SKM-1 (cell line): ENCODE results near the gene GYG2.
"Not testable (repeated sequence)": the region's sequence is repeated elsewhere in the genome, so short reads cannot be mapped to it uniquely, and the experiment has no call there.

Experiments
- DNase-seq: peaks from one replicate; lab custom pipeline; 2025; ENCODE audit not compliant: unreplicated experiment; lab: John Stamatoyannopoulos, UW

Gene GYG2

DNA sequence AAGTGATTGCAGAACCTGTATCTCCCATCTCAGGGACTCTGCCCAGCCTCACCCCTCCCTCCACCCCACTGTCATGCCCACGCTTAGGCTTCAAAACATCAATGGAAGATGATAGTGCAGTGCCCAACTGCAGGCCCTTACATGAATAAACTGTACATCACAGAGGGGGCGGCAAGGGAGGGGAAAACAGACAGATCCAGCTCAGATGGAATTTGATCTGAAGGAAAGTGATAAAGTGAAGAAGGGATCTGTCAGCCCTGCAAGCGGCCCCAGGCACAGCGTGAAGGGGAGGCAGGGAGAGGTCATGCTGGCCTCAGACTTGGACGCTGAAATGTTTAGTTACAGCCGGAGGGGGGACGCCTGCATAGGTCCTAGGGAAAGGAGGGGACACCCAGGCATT lies 38.5 kb downstream of the GYG2 start:
- no peak for DNase-seq

DNA sequence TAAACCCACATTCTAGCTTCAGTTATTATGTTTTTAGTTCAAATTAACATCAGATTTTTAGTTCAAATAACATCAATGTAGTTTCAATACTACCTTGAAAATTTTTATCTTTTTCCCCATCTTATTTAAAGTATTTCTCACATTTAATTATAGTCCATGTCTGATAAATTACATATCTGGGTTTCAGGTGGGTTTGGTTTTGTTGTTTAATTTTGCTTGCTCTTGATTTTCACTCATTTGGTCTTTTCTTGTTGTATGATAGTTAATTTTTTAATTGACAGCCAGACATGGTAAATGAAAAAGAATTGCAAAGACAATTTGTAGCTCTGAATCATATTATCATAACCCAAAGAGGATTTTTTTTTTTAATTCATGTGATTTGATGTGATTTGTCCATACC lies 41.9 kb downstream of the GYG2 start:
- no peak for DNase-seq

DNA sequence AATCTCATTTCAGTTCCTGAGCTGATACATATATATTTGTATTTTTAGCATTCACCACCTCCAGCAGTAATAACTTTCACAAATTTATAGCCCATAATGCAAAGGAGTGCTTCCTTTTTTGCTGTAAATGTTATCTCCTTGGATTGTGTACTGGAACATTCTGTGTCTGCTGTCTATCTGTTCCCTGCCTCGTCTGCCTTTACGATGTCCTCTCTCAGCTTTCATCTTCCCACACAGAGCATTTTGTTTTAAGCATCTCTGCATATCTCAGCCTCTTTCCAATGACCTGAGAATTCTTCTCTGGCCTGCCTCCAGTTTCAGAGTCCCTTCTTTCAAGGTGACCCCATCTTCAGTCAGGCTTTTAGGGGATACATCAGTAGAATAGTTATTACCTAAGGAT lies 43.1 kb downstream of the GYG2 start:
- DNase-seq, result no peak

DNA sequence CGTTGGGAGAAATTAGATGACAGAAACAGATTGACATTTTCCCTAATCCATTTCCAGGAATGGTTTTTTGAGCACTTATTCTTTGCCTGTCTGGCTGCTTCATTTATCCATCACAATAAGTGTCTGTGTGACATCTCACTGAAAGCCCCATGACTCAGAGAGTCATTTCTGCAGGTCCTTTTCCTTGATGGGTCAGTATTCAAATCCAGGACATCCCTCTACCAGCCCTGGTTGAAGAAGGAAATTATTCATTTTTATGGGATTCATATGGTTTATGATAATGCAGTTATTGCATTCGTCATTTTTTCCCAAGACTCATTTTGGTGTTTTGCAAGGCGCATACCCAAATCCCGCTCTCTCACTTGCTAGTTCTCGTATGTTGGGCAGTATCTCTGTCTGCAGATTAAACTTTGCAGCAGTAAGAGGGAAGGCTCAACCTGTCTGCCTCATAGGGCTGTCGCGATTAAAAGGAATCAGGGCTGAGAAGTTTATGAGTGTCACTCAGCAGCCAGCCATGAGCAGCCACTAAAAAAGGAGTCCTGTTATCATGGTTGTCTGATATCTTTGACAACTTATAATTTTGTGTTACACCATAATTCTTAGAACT lies 44.0 kb downstream of the GYG2 start:
- DNase-seq, result no peak

DNA sequence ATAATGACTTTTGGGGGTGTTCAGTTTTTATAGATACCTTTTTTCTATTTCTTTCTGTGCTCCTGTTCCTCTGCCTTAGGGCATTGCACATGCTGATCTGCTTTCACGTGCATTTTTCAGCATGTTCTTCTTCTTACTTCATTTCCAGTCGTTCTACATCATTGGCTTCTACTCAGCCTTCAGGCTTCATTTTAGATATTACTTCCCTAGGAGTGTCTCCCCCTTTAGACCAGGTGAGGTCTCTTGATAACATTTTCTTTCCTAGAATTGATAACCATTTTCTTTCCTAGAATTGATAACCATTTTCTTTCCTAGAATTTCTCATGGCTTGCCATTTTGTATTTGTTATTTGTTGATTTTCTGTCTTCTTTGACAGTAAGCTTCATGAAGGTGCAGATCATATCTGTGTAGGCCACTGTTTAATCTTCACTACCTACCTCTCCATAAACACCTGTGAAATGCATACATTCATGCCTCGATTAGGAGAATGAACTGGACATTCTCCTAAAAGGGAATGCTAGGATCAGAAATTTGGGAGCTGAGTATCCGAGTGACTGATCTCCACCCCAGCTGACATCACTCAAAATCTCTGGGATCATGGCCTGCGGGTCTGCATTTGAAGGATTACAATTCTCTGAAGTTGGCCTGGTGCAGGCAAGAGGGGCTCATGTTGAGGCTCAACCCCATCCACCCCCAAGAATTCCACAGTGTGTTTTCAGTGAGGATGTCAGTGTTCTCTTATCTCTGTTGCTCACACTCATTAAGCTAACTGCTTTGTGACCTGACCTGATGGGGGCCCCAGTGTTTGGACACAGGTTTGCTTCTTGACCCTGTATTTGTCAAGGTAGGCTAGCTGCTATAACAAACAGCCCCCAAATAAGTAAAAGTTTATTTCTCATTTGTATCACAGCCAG lies 45.7 kb downstream of the GYG2 start:
- no peak for DNase-seq

DNA sequence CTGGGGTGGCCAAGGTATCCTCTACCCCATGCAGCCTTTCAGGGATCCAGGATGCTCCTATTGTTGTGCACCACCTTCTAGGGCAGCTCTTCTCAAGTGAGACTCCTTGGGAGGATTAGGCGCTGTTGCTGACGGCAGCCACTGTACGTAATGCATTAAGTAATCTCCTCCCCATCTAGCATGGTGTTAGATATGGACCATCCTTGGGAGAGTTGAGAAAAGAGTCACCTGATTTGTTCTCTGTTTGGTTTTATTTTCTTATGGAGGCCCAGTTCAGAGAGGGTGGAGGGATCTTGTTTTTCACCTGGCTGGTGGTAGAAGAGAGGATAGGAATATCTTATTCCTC lies 46.4 kb downstream of the GYG2 start:
- DNase-seq, result no peak

DNA sequence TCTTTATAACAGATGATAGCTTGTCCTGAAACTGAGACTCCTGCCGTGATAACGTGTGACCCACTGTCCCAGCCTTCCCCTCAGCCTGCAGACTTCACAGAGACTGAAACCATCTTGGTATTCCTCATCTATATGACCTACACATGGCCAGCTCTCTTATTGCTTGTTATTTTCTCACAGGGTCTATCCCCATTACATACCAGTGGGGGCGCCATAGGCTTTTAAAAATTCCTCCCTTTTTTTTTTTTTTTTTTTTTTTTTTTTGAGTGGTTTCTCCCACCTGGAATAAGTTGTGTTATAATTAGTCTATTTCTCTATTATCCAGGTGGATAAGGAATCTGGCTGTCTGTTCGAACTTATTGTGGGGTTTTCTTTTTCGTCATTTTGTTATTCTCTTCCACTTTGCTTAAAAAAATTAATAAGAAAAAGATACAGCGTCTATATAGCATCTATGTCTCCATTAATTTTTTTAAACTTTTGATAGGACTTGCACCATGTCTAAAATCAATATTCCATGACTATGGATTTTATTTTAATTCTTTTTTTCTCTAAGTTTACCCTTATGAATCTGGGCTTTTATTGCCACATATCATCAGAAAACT lies 47.2 kb downstream of the GYG2 start:
- DNase-seq, result no peak

DNA sequence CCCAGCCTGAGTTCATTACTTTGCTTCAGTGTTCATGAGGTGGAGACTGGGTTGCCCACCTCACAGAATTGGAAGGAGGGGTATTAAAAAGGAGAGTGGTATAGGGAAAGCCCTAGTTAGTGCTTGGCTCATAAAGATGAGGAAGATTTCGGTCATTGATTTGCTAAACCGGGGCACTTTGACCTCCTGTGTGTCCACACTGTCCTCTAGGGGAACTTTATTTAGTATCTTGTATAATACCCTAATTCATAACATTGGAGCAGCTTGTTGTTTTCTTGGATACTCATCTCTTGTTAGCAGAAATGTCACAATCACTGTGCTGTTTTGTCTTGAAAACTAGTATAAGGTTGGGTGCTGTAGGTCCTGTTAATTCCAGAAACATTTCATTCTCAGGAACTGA lies 49.8 kb downstream of the GYG2 start:
- no peak for DNase-seq

DNA sequence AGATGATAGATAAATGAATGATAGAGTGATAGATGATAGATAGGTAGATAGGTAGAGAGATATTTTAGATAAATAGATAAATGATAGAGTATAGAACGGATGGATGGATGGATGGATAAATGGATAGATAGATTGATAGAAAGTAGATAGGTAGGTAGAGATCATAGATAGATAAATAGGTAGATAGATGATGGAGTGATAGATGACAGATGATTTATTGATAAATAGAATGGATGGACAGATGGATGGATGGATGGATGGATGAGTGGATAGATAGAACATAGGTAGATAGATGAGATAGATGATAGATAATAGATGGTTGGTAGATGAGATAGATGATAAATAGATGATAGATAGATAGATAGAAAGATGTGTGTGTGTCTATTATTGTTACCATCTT lies 50.9 kb downstream of the GYG2 start:
- DNase-seq, result no peak

DNA sequence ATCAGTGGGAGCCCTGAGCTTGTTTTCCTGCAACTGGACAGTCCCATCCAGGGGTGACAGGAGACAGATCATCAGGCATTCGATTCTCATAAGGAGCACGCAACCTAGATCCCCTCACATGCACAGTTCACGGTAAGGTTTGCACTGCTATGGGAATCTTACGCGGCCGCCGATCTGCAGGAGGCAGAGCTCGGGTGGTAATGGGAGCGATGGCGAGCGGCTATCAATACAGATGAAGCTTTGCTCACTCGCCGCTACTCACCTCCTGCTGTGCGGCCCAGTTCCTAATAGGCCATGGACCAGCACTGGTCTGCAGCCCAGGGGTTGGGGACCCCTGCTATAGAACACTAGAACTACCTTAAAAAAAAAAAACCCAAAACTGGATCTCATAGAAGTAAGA lies 55.0 kb downstream of the GYG2 start:
- no peak for DNase-seq

DNA sequence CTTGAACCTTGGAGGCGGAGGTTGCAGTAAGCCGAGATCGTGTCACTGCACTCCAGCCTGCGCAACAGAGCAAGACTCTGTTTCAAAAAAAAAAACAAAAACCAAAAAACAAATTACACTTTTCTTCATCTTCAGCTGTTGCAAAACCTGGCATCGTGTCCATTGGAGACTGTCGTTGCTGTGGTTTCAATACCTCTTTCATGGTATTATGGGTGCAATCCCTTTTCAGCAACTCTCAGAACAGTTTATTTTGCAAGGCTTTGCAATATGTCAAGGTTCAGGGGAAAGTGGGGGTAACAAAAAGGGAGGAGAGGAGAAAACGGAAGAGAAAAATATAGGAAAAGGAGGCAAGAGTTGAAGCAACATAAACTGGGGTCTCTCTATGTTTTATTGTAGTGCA lies 59.6 kb downstream of the GYG2 start:
- no peak for DNase-seq

DNA sequence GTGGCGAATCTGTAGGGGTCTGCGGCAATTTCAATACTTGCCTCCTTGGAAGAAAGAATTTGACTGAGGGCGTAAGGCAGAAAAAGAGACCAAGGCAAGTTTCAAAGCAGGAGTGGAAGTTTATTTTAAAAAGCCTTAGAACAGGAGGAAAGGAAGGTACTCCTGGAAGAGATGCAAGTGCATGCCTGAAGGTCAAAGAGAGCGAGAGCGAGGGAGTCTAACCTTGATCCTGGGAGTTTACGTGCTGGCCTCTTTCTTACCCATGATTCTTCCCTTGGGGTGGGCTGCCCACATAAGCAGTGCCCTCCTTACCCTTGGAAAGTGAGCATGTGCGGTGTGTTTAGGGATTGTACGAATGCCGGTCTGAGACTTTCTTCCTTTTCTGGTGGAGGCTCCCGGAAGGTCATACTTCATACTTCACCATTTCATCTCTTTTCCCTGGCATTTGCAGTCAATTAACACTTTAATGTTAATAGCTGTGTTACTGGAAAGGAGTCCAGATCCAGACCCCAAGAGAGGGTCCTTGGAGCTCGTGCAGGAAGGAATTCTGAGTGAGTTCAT lies 60.4 kb downstream of the GYG2 start:
- DNase-seq, result no peak

DNA sequence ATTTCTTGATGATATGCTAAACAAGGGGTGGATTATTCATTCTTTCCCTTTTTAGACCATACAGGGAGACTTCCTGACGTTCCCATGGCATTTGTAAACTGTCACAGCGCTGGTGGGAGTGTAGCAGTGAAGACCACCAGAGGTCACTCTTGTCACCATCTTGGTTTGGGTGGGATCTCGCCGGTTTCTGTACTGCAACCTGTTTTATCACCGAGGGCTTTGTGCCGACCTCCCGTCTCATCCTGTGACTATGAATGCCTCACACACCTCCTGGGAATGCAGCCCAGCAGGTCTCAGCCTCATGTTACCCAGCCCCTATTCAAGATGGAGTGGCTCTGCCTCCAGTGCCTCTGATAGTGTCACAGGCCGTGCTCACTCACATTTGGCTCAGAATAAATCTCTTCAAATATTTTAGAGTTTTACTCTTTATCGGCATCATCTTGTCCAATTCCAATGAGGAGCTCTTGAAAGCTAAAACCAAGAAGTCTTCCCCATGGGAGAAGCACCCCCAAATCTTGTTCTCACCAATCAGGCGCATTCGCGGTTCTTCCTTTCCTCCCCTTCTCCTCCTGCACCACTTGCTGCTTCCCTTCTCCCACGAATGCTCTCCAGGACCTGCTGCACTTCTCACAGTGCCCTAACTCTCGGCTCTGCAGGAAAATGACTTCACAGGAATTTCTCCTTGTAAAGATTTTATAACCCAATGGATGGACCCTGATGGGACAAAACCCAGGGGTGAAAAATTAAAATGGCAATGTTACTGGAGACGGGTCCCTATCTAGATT lies 61.2 kb downstream of the GYG2 start:
- DNase-seq, result not testable (repeated sequence)

DNA sequence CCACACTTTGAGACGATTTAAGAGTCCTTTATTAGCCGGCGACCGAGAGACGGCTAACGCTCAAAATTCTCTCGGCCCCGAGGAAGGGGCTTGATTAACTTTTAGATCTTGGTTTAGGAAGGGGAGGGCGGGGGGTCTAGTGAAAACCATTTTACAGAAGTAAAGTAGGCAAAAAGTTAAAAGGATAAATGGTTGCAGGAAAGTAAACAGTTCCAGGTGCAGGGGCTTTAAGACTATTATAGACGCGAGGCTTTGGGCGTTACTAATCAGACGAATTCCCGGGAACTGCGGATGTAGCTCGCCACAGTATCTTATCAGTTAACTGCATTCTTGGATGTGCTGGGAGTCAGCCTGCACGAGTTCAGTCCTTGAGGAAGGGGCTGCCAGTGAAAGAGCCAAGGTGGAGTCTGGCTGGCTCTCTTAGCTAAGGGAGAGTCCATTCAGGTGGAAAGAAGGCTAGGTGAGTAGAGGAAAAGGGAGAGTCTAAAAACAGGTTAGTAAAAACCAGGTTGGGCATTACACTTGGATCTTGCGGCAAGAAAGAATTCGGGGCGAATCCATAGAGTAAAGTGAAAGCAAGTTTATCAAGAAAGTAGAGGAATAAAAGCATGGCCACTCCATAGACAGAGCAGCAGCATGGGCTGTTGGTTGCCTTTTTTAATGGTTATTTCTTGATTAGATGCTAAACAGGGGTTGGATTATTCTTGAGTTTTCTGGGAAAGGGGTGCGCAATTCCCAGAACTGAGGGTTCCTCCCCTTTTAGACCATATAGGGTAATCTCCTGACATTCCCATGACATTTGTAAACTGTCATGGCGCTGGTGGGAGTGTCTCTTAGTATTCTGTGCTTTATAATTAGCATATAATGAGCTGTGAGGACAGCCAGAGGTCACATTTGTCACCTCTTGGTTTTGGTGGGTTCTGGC lies 62.1 kb downstream of the GYG2 start:
- DNase-seq, result not testable (repeated sequence)

DNA sequence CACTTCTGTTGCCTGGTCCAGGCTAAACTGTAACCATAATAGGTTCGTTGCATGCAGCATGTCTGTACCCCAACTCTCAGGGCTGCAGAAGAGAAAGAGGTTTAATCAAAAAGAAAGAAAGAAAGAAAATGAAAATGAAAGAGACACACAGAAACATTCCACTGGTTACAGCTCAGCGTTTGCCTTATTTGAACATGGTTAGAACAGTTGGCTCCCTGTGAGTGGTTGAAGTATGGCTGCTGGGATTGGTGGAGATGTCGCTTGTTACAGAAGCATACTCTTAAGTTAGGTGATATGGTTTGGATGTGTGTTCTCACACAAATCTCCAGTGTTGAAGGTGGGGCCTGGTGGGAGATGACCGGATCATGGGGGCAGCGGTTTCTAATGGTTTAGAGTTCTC lies 64.1 kb downstream of the GYG2 start:
- DNase-seq, result no peak

DNA sequence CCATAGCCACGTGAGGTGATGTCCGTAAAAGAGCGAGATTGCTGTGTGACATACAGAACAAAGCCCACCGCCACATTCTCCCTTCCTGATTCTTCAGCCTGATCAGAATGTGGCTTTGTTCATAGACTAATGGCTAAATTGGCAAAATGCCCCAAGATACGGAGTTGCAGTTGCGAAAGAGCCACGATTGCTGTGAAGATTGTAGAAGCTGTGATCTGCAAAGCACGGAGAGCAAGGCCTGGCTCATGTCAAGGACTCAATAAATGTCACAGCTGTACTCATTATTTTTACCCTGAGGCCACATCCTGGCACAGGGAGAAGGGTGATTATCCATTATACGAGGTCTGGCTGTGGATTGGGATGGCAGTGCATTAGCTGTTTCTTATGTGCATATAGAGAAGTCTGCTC lies 66.2 kb downstream of the GYG2 start:
- DNase-seq, result no peak

DNA sequence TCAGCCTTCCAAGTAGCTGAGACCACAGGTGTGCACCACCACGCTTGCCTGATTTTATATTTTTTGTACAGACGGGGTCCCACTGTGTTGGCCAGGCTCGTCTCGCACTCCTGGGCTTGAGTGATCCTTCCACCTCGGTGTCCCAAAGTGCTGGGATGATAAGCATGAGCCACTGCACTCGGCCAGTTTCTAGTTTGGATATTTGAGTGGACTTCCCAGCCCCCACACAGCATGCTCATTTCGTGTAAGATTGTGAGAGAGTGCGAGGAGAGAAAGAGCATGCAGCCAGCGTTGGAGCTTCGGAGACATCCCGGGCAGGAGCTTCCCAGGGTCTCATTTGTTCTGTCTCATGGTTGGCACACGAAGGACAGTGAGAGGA lies 68.6 kb downstream of the GYG2 start:
- no peak for DNase-seq

DNA sequence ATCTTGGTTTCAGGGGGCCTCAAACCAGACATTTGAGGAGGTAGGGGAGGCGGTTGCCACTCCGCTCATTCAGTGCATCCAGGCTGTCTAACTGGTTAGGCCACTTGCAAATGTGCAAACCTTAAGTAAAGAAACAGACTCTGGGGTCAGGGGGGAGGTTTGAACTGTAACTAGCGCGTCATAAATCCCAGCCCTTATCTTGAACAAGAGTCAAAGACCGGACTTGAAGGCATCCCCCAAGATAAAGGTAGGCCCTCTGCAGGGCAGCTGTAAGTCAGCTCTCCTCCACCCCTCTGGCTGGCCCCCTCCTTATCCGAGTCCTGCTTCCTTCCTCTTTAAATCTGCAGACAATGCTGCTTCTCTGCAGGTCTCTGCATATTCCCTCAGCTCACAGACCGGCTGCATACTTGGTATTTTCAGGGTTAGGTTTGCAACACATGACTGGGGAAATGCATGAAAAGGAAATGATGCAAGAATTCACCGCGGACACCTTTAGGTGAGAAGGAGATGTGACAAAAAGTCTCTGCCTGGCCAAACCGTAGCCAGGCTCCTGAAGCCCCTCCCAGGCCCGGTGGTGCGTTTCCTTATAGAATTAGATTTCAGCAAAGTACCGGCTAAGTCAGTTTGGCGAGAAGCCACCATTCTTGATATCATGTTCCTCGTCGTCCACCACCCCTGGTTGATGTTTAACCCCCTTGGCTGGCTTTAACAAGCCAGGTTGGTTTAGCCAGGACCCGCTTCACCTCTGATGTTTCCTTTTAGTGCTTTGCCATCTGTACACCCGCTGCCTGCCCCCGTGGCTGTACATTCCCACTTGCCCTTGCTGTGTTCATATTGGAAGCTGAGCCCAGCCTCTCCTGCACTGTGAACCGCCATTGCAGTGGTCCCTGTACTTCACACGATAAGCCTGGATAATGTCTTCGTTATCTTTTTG lies 69.2 kb downstream of the GYG2 start:
- peak; percentile 20 for DNase-seq

DNA sequence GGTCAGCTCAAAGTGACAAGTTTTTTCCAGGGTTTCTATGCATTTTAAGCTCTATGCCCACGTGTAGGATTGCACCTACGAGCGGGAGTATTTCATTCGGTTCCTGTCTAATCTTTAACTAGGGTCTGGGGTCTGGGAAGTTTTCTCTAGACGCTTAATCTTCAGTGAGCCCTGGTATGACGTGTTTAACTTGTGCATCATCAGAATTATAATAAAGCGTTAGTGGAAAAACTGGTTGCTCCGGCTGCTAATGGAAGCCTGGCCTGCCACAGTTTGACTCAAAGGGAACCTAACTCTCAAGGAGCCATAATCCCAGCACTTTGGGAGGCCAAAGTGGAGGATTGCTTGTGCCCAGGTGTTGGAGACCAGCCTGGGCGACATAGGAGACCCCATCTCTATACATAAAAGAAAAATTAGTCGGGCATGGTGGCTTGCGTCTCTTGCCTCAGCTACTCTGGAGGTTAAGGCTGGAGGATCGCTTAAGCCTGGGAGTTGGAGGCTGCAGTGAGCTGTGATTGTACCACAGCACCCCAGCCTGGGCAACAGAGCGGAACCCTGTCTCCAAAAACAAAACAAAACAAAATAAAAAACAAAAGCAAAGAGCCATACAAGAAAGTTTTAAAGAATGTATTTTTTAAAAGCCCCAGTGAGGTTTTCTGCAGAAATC lies 70.2 kb downstream of the GYG2 start:
- no peak for DNase-seq
